GM13976 (cell line): ENCODE data around the gene FAM177B.

ENCODE experiments used
- DNase-seq: peaks from one replicate; pipeline ENCODE4 v3.0.0; 2012; ENCODE audit warnings: low spot score
- in situ Hi-C: fragments of 300-500 bp; cut with MboI; formaldehyde crosslinking; loops from one replicate; pipeline ENCODE4 v1.12.0; 2022; ENCODE audit warnings: low sequenced_read_pairs, mixed read lengths, inconsistent platforms; ENCODE audit not compliant: unreplicated experiment
- TF ChIP-seq, protein P1 (sequence below): IDR thresholded peaks from 2 replicates; pipeline ENCODE4 v1.5.1; 2012; ENCODE audit warnings: borderline replicate concordance, mild to moderate bottlenecking; ENCODE audit not compliant: insufficient read depth; ENCODE audit errors: extremely low read depth, missing control alignments, control extremely low read depth

Gene FAM177B

DNA sequence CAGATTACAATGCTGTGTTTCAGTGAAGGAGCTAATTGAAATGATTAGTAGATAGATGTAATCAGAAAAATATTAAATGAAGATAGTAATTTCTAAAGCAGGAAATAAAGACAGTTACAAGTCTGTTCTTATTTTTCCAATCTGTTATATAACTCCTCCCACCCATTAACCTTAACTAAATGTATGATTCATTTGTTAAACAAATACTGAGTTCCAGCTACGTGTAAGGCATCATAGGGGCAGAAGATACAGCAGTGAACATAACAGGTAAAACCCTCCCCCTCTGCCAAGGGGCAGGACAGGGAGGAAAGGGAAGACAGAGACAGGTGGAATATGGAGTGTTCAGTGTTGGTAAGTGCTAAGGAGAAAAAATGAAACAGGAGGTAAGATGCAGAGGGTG lies at the start of gene FAM177B:
Gene FAM177B, plus strand, starts transcription at position 231 of the 400 bp plus-strand sequence. CDS start 9,344 bp downstream, outside the sequence.
- no peak for DNase-seq
- TF ChIP-seq, protein P1, sequence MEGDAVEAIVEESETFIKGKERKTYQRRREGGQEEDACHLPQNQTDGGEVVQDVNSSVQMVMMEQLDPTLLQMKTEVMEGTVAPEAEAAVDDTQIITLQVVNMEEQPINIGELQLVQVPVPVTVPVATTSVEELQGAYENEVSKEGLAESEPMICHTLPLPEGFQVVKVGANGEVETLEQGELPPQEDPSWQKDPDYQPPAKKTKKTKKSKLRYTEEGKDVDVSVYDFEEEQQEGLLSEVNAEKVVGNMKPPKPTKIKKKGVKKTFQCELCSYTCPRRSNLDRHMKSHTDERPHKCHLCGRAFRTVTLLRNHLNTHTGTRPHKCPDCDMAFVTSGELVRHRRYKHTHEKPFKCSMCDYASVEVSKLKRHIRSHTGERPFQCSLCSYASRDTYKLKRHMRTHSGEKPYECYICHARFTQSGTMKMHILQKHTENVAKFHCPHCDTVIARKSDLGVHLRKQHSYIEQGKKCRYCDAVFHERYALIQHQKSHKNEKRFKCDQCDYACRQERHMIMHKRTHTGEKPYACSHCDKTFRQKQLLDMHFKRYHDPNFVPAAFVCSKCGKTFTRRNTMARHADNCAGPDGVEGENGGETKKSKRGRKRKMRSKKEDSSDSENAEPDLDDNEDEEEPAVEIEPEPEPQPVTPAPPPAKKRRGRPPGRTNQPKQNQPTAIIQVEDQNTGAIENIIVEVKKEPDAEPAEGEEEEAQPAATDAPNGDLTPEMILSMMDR, result no peak
- in situ Hi-C loops, result no loop called here

DNA sequence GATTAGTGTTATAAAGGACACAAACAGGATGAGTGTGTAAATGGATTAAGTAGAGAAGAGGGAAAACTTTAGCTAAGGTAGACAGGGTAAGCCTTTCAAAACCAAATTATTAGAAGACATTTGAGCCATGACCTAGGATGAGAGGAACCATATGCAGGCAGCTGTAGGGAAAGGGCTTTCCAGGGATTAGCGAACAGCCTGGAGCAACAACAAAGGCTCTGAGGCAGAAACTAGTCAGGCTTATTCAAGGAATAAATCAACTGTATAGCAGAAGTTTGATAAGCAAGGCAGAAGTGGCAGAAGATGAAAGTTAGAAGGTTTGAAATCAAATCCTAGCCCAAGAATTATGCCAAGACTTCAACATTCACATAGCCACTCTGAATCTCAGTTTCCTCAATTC lies 46.0 kb upstream of the FAM177B start:
- in situ Hi-C loops, result no loop called here
- TF ChIP-seq, protein P1, result no peak
- no peak for DNase-seq

DNA sequence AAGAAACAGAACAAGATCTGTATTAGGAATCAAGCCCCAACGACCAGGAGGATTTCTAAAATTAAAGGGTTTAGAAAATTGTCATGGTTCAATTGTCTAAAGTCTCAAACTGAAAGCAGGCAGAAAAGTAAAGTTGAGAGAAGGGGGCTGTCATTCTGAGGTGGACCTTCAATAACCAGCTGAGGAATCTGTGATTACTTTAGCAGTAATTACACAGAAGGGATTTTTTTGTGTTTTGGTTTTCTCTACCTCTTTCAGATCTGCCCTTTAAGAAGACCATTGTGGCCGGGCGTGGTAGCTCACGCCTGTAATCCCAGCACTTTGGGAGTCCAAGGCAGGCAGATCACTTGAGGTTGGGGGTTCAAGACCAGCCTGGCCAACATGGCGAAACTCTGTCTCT lies 42.1 kb upstream of the FAM177B start:
- TF ChIP-seq, protein P1, result no peak
- DNase-seq, result no peak
- in situ Hi-C loops, result no loop called here

DNA sequence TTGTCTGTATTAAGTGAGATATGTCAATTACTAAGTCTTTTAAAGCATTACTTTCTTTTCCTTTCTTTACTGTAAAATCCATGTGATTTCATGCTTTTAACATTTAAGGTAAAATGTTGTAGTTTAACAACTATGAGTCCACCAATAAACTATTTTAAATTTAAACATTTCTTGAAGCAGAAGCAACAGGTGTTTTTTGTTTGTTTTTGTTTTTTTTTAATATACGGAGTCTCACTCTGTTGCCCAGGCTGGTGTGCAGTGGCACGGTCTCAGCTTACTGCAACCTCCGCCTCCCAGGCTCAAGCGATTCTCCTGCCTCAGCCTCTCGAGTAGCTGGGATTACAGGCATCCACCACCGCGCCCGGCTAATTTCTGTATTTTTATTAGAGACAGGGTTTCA lies 40.3 kb upstream of the FAM177B start:
- in situ Hi-C loops, result no loop called here
- TF ChIP-seq, protein P1, result no peak
- DNase-seq, result no peak

DNA sequence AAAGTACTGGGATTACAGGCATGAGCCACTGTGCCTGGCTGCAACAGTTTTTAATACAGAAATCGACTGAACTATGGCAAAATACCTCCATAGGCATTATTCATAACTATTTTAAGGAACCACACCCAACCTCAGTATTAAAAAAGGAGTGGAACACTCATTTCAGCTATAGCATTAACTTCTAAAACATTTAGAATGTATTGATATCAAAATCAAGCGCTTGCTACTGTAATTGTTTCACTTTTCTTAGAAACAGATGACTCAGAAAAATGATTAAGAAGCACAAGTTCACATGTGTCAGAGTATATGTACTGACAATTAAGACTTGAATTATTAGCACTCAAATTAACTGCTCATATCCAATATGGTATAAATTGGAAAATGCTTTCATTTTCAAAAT lies 39.8 kb upstream of the FAM177B start:
- TF ChIP-seq, protein P1, result no peak
- no peak for DNase-seq
- in situ Hi-C loops, result no loop called here

DNA sequence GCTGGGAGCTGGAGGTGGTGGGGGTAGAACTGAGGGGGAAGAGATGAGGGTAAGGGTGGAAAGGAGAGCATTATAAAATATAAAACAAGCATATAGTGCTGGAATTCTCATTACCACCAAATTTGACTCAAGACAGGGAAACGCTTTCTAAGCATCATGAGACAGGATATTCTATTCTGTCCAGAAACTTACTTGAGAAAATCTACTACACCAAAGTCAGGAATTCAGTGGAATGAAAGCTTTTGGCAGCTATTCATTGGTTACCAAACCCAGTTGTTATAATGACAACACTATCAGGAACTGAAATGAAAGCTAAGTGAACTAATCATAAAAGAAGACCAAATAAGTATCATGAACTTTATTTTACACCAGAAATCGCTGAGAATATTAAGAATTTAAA lies 39.2 kb upstream of the FAM177B start:
- no peak for DNase-seq
- in situ Hi-C loops, result no loop called here
- TF ChIP-seq, protein P1, result no peak

DNA sequence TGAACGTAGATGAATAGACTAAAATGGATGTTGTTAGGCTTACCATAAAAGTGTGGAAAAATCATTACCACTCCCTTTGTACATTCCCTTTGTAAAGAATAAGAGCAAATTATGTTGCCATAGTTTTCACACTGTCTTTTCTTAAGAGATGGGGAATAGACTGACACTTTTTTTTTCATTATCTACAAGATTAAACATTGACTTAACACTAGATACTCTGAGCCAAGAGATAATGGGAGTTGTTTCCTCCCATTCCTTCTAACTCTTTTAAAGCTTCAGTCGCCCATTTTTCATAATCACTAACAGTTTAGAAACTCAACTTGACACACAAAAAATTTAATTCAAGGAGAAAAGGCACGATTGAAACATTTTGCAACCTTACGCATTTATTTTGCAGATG lies 34.8 kb upstream of the FAM177B start:
- TF ChIP-seq, protein P1, result no peak
- in situ Hi-C loops, result no loop called here
- DNase-seq, result no peak
